ENCODE results near the gene VPS4B. TPM values are rescaled to one million over a fixed set of nuclear protein-coding genes. Genes with fewer than 3 reads are reported as not detected.

The VPS4B gene
- polyA plus RNA-seq, 2 of the 4 experiments (the other 2 are of a cell fraction), result 21.8 to 24.2 TPM

DNA sequence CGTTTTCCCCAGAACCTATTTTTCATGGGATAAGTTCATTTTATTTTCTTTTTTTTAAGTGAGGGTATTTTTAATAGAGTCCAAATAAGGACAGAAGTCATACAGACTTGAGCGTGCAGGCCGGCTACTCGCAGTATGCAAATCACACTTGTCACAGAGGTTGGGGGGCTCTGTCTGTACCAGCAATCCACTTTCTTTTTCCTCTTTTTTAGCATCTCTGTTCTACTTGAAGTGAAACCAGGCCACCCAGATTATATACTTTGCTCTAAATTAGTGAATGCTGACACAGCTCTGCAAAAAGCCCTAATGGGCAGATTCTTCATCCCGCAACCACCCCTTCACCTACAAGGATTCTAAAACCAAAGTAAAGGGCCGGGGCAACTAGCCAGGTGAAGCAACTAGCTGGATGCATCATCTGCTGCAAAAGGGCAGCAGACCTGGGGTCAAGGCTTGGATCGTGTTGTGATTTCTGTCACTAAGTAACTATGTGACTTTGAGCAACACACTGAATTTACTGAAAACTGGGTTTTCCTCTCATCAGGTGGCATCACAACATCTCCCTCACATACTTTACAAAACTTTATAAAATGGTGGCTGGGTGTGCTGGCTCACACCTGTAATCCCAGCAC, 73.7 kb downstream of the VPS4B start:
- no peaks in the 10 kb centered on the region for H3K9me3 ChIP-seq
- no peak for ATAC-seq
- 94% methylated on average over 7 of the region's 7 CpGs for WGBS (ENCODE audit: missing lambda C conversion rate)
- no peaks in the 10 kb centered on the region for H3K4me1 ChIP-seq
- no peak for DNase-seq (ENCODE audit: low read depth in 1 of 2, low spot score in 1 of 2)
- ChIA-PET CTCF (no interaction called here), POLR2A (no interaction called here)
- no peak overlapping the region for H3K4me3 ChIP-seq
- no peak overlapping the region for H3K4me2 ChIP-seq
- TF ChIP-seq HEYL (CRISPR knock-in tag; IDR thresholded peaks at IDR 0.05), result no peak
- TF ChIP-seq CEBPB (IDR thresholded peaks at IDR 0.05), result no peak
- no peak for TF ChIP-seq ZSCAN20 (CRISPR knock-in tag; IDR thresholded peaks at IDR 0.05)
- no peak for TF ChIP-seq KDM5A (IDR thresholded peaks at IDR 0.05)
- no peak for TF ChIP-seq BHLHE40 (IDR thresholded peaks at IDR 0.05; ENCODE audit: low read depth, low read length)
- TF ChIP-seq JUN (IDR thresholded peaks at IDR 0.05), result no peak
- TF ChIP-seq EHF (CRISPR knock-in tag; IDR thresholded peaks at IDR 0.05), result no peak
- no peak for TF ChIP-seq HDAC2 (IDR thresholded peaks at IDR 0.05)
- FAIRE-seq, result no peak
- H3K27ac ChIP-seq, result no peak overlapping the region

DNA sequence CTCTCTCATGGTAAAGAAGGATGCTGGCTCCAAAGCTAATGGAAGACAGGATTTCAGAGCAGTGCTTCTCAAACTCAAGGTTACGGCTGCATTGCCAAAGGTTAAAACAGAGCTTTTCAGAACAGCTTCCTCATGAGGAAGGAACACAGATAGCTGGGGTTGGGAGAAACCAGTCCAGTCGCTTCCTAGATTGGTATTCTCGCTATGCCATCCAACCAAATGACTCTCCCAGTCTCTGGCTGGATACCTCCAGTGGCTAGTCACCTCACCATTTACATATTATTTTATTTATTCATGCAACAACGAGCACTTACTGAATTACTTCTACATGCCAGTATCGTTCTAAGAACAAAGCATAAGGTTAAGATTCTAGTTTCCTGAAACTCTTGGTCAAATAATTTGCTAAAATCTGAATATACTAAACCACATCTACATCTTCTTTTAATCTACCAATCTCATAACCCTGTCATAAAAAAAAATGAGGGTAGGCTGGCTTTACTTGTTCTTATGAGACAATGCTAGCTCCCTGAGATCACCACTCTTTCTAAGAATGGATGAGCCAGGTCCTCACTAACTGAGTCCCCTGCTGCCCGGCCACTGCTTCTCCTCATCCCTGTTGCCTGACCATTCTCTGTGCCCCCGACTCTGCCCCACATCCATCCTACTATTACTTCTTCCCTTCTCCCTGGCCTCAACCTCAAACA, 75.6 kb downstream of the VPS4B start:
- 89% methylated on average over 7 of the region's 7 CpGs for WGBS (ENCODE audit: missing lambda C conversion rate)
- TF ChIP-seq CBX2 (IDR thresholded peaks at IDR 0.05; ENCODE audit: borderline replicate concordance, low read depth) (no peak), TFCP2L1 (CRISPR knock-in tag; IDR thresholded peaks at IDR 0.05) (no peak), JUNB (IDR thresholded peaks at IDR 0.05) (no peak), POLR2AphosphoS2 (conservative IDR thresholded peaks at IDR 0.05; ENCODE audit: low read length) (no peak), POLR2A (IDR thresholded peaks at IDR 0.05; ENCODE audit: low read length) (no peak), HEYL (CRISPR knock-in tag; IDR thresholded peaks at IDR 0.05) (no peak), NFE2L2 (conservative IDR thresholded peaks at IDR 0.05; ENCODE audit: low read length) (no peak), ZFP36 (IDR thresholded peaks at IDR 0.05; ENCODE audit: borderline replicate concordance, partially characterized antibody) (no peak), ZNF302 (CRISPR knock-in tag; IDR thresholded peaks at IDR 0.05) (no peak), RNF2 (IDR thresholded peaks at IDR 0.05; ENCODE audit: borderline replicate concordance, low read depth) (no peak)
- TF ChIP-seq, protein P1, sequence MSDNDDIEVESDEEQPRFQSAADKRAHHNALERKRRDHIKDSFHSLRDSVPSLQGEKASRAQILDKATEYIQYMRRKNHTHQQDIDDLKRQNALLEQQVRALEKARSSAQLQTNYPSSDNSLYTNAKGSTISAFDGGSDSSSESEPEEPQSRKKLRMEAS (IDR thresholded peaks at IDR 0.05), result no peak
- TF ChIP-seq, protein P2, sequence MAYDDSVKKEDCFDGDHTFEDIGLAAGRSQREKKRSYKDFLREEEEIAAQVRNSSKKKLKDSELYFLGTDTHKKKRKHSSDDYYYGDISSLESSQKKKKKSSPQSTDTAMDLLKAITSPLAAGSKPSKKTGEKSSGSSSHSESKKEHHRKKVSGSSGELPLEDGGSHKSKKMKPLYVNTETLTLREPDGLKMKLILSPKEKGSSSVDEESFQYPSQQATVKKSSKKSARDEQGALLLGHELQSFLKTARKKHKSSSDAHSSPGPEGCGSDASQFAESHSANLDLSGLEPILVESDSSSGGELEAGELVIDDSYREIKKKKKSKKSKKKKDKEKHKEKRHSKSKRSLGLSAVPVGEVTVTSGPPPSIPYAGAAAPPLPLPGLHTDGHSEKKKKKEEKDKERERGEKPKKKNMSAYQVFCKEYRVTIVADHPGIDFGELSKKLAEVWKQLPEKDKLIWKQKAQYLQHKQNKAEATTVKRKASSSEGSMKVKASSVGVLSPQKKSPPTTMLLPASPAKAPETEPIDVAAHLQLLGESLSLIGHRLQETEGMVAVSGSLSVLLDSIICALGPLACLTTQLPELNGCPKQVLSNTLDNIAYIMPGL (CRISPR knock-in tag; IDR thresholded peaks at IDR 0.05; ENCODE audit: borderline replicate concordance), result no peak
- TF ChIP-seq, protein P3, sequence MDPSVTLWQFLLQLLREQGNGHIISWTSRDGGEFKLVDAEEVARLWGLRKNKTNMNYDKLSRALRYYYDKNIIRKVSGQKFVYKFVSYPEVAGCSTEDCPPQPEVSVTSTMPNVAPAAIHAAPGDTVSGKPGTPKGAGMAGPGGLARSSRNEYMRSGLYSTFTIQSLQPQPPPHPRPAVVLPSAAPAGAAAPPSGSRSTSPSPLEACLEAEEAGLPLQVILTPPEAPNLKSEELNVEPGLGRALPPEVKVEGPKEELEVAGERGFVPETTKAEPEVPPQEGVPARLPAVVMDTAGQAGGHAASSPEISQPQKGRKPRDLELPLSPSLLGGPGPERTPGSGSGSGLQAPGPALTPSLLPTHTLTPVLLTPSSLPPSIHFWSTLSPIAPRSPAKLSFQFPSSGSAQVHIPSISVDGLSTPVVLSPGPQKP (IDR thresholded peaks at IDR 0.05; ENCODE audit: low read depth, low read length), result no peak
- TF ChIP-seq, protein P4, sequence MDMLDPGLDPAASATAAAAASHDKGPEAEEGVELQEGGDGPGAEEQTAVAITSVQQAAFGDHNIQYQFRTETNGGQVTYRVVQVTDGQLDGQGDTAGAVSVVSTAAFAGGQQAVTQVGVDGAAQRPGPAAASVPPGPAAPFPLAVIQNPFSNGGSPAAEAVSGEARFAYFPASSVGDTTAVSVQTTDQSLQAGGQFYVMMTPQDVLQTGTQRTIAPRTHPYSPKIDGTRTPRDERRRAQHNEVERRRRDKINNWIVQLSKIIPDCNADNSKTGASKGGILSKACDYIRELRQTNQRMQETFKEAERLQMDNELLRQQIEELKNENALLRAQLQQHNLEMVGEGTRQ (IDR thresholded peaks at IDR 0.05), result no peak
- Histone ChIP-seq H3K4me3 (no peak overlapping the region), H3K4me1 (no peaks in the 10 kb centered on the region), H3K27ac (no peak overlapping the region), H3K4me2 (no peak overlapping the region), H3K9me3 (no peaks in the 10 kb centered on the region)
- FAIRE-seq, result no peak
- POLR2A ChIA-PET, result no interaction called here
- CTCF ChIA-PET, result interaction anchor here (1.2 kb wide), 1 partner anchor 92 kb away, joined by 3 read pairs; no protein-coding TSS in a partner anchor
- ATAC-seq, result no peak
- DNase-seq (ENCODE audit: low read depth in 1 of 2, low spot score in 1 of 2), result no peak
